ENCODE results near the gene FOXD3.

Gene FOXD3

GRCh38 chr1:63281753-63282152 lies 40.6 kb upstream of the FOXD3 start:
- no peak for DNase-seq (ENCODE audit: low read depth)
- TF ChIP-seq CTCF (conservative IDR thresholded peaks at IDR 0.05; ENCODE audit: low read depth, low read length) = no peak

GRCh38 chr1:63289135-63289534 lies 33.2 kb upstream of the FOXD3 start:
- H3K4me3 ChIP-seq (ENCODE audit: low read depth, low read length) = no peak overlapping the region
- no peak for TF ChIP-seq CTCF (conservative IDR thresholded peaks at IDR 0.05; ENCODE audit: low read depth, low read length)
- no peak for DNase-seq (ENCODE audit: low read depth)

More at GRCh38 chr1:63281753-63282152, 40.6 kb upstream of the FOXD3 start:
- H3K4me3 ChIP-seq (ENCODE audit: low read depth, low read length) = no peak overlapping the region

- TF ChIP-seq CTCF (conservative IDR thresholded peaks at IDR 0.05; ENCODE audit: low read depth, low read length) = no peak
- DNase-seq (ENCODE audit: low read depth) = no peak
- no peak overlapping the region for H3K4me3 ChIP-seq (ENCODE audit: low read depth, low read length)
Observed at GRCh38 chr1:63294803-63295594, 27.4 kb upstream of the FOXD3 start.

GRCh38 chr1:63304410-63304809 lies 18.0 kb upstream of the FOXD3 start:
- no peak overlapping the region for H3K4me3 ChIP-seq (ENCODE audit: low read depth, low read length)
- no peak for TF ChIP-seq CTCF (conservative IDR thresholded peaks at IDR 0.05; ENCODE audit: low read depth, low read length)
- DNase-seq (ENCODE audit: low read depth) = no peak

- H3K4me3 ChIP-seq (ENCODE audit: low read depth, low read length) = no peak overlapping the region
- DNase-seq (ENCODE audit: low read depth) = no peak
- no peak for TF ChIP-seq CTCF (conservative IDR thresholded peaks at IDR 0.05; ENCODE audit: low read depth, low read length)
Observed at GRCh38 chr1:63305043-63305442, 17.3 kb upstream of the FOXD3 start.

GRCh38 chr1:63307196-63307794 lies 15.1 kb upstream of the FOXD3 start:
- DNase-seq (ENCODE audit: low read depth) = no peak
- no peak for TF ChIP-seq CTCF (conservative IDR thresholded peaks at IDR 0.05; ENCODE audit: low read depth, low read length)
- no peak overlapping the region for H3K4me3 ChIP-seq (ENCODE audit: low read depth, low read length)

- no peak overlapping the region for H3K4me3 ChIP-seq (ENCODE audit: low read depth, low read length)
Observed at GRCh38 chr1:63316598-63316983, 5.8 kb upstream of the FOXD3 start.

More at GRCh38 chr1:63316598-63316983, 5.8 kb upstream of the FOXD3 start:
- DNase-seq (ENCODE audit: low read depth) = no peak
- no peak for TF ChIP-seq CTCF (conservative IDR thresholded peaks at IDR 0.05; ENCODE audit: low read depth, low read length)
